Daoy (cell line): ENCODE measurements around the gene MYCBP2. TPM values are rescaled to one million over a fixed set of nuclear protein-coding genes. Genes with fewer than 3 reads are reported as not detected.
"Not testable (repeated sequence)": the region's sequence is repeated elsewhere in the genome, so short reads cannot be mapped to it uniquely, and the experiment has no call there.

Source experiments
- DNase-seq: peaks from one replicate; pipeline ENCODE4 v3.0.0-alpha.2; 2015; ENCODE audit warnings: low read depth
- total RNA-seq: library from RNA; depleted of rRNA; stranded (reverse); fragments of >200 nt; shearing (Covaris generic); gene quantifications from 2 replicates; pipeline ENCODE4 v1.2.3, GENCODE V29; 2014

Gene MYCBP2
- total RNA-seq, 1 experiment from 2014 or later = 16.8 TPM

DNA sequence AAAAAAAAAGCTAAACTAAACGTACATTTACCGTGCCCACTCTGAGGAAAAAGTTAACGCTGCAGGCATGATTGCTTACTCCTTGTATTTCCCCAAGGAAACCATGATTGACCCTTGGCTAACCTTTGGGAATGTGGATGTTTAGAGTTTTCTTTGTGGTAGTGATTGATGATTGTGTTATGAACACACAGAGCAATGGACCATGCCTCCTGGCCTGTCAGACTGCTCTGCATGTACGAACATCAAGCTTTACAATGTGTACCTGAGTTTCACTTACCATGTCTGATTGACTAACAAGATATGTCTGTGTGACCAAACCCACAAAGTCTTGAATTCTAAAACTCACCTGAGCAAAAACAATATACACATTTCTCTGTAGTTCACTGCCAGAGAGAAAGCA lies 35.1 kb downstream of the MYCBP2 start:
- peak; percentile 1 for DNase-seq

GRCh38 chr13:77290342-77290741 lies 36.6 kb downstream of the MYCBP2 start:
- DNase-seq = no peak

- DNase-seq = no peak
Measured at GRCh38 chr13:77289851-77290250, 37.0 kb downstream of the MYCBP2 start.

GRCh38 chr13:77285632-77286031 lies 41.3 kb downstream of the MYCBP2 start:
- DNase-seq = not testable (repeated sequence)

DNA sequence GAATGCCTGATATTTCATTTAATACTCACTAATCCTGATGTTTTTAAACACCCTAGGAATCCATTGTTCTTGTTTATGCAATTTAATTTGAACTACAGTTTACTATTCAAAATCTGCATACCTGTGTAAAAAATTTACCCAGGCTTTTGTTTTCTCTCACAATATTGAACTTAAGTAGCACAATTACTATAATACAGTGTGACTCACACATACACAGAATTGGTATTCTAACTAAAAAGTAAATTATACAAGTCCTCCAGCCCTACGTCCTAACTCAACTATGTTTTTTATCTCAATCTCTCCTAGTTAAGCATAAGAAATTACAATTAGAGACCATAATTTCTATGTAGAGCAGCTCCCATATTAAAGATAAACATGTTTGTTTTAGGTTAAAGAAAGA lies 41.8 kb downstream of the MYCBP2 start:
- DNase-seq = no peak

DNA sequence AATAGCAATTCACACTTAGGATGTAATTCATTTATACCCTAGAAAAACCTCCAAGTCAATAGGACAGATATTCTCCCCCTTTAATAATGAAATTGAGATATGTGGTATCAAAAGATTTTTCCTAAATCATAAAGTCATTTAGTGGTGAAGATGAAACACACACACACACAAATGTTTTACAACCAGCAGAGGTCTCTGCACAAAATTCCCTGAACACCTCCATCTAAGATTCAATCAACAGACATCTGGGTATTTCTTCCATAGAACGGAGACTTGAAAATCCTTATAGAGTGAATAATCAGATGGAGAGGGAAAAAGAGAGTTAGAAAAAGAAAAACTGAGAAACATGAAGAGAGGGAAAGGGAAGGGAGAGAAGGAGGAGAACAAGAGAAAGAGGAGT lies 52.8 kb downstream of the MYCBP2 start:
- DNase-seq = no peak

DNA sequence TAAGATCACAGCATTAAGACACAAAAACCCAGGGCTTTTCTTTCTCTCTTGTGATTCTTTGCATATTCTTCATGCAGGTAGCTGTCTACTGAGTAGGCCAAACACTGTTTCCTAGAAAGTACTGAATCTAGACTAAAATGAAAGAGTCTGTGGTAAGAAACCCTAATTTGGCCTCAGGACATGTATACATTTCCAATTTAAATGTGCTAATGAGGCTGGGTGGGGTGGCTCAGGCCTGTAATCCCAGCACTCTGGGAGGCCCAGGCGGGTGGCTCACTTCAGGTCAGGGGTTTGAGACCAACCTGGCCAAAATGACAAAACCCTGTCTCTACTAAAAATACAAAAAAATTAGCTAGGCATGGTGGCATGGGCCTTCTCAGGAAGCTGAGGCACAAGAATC lies 57.8 kb downstream of the MYCBP2 start:
- no peak for DNase-seq

- no peak for DNase-seq
Measured at GRCh38 chr13:77267362-77267761, 59.5 kb downstream of the MYCBP2 start.

- DNase-seq = no peak
Measured at GRCh38 chr13:77265336-77265735, 61.6 kb downstream of the MYCBP2 start.

GRCh38 chr13:77262198-77262597 lies 64.7 kb downstream of the MYCBP2 start:
- DNase-seq = no peak

DNA sequence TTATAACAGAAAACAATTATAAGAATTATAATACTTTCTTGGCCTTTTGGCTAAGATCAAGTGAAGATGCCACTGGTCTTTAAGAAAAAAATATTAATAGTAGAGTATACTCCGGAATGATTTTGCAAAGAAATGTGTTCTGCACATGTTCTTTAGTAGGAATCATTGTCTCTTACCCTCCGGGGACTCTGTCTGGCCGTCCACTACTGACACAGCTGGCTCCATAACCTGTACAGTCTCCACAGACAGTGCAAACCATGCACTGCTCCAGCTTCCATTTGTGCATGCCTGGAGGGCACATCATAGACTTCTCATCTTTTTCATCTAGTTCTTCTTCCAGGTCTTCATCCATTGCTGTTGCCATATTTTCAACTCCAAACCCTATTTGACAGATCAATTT lies 75.9 kb downstream of the MYCBP2 start:
- DNase-seq = no peak

GRCh38 chr13:77245224-77245623 lies 81.7 kb downstream of the MYCBP2 start:
- not testable (repeated sequence) for DNase-seq

DNA sequence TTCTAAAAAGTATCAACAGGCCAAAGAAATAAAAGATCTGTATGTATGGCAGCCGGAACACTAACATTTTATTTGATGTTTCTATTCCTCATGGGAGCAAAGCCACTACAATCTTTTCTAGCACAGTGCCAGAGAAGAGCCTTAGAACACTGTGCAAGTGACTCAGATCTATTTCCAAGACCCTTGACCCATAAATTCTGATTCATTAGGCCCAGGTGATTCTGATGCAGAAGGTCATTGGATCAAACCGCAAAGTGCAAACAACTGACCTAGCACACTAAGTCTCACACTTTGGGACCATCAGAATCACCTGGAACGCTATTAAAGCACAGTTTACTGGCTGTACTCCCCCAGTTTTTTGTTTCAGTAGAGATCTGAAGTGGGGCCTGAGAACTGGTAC lies 87.6 kb downstream of the MYCBP2 start:
- DNase-seq = no peak

GRCh38 chr13:77235456-77236022 lies 91.4 kb downstream of the MYCBP2 start:
- DNase-seq = no peak

- no peak for DNase-seq
Measured at GRCh38 chr13:77233159-77233558, 93.7 kb downstream of the MYCBP2 start.

- no peak for DNase-seq
Measured at GRCh38 chr13:77230560-77230959, 96.3 kb downstream of the MYCBP2 start.

DNA sequence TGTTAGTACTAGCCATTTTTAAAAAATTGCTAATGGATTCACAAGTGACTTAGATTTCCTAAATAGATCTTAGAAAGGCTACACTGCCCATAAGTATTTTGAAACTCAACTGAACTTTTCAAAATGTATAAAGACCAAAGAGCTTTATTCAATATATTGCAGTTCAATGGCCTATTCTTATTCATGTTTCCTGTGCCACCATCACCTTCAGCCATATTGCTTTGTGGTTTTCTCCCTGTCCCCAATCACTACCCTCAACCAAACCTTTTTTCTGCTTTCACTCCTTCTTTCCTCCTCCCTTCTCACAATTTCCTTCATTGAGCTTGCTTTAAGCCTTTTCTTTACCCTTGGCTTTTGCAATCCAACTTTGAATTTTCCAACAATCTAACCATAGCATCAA lies 100.9 kb downstream of the MYCBP2 start:
- no peak for DNase-seq

DNA sequence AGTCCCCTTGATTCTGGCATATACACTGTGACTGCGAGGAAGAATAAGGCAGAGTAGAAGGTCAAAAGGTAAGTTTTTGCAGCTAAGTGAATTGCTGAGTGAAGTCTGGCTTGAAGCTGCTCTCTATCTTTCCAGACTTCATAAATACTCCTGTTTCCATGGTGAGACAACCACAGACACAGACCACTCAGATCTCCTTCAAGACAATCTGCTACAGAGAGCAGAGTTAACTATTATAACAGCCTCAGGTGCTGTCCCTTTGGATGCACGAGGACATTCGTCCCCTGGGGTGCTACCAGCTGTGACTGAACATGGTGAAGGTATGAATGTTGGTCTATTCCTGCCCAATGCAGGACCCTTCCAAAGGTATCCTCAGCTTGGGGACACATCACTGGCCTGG lies 104.0 kb downstream of the MYCBP2 start:
- DNase-seq = no peak

DNA sequence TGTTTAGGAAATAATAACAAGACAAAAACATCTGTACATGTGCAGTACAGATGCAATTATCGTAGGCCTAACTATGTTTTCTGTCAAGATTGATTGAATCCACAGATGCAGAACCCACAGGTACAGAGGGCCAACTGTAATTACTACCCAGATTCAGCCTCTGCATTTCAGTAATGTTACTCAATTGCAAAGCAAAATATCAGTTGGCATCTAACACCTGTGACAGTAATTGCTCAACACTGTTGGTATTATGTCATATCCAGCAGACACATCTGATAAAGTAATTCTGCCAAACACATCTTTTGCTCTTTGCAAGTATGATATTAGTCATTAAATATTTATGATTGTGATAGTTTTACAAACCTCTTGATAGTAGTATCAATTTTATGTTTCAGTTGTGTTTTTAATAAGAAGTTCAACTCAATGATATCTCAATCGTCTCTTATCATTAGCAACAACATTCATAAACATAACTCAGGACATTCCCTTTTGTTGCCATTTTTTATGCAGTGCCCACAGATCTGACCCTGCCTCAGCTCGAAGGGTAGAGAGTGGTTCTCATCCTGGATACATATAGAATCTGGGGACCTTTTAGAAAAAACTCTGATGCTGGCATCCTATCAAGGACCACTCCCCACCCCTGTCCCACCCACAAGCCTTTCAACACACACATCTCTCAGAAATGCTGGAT lies 104.7 kb downstream of the MYCBP2 start:
- no peak for DNase-seq

- DNase-seq = no peak
Measured at GRCh38 chr13:77219401-77219800, 107.5 kb downstream of the MYCBP2 start.

- no peak for DNase-seq
Measured at GRCh38 chr13:77218274-77218673, 108.6 kb downstream of the MYCBP2 start.

GRCh38 chr13:77215543-77215942 lies 111.4 kb downstream of the MYCBP2 start:
- DNase-seq = no peak

GRCh38 chr13:77213644-77214043 lies 113.2 kb downstream of the MYCBP2 start:
- peak; percentile 1 for DNase-seq

DNA sequence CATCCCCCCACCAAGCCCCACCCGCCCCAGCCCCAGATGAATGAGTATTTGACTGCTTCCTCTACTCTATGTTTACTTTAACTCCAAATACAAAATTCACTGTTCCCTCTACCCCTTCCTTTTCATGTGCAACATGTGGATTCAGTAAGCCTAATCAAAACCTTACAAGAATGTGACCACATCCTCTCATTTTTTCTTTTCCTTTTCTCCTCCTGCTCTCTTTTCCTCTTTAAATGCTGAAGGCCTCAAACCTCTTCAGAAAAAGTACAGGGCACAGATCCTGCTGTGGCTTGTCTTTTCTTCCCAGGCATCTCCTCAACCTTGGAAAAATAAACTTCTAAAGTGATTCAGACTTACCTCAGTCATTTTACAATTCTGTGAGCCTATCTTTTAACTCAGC lies 119.0 kb downstream of the MYCBP2 start:
- peak; percentile 53 for DNase-seq
